GM23338 (cell line): ENCODE data around the gene CLEC7A. TPM values are rescaled to one million over a fixed set of nuclear protein-coding genes. Genes with fewer than 3 reads are reported as not detected.
A peak's percentile ranks its signal among the peaks of the same experiment; 100 is the strongest.

ENCODE experiments used
- ATAC-seq: fragments of 200-7000 bp; cut with Tn5 transposase; 3 replicates; pipeline ENCODE4 v1.9.1; 2020
- DNase-seq: peaks from one replicate; pipeline ENCODE4 v3.0.0-alpha.2; 2015; ENCODE audit warnings: low spot score
- H2AFZ ChIP-seq: fragments of 200-600 bp; sonication (generic); 2 replicates; pipeline ENCODE4 v1.8.0; 2016; ENCODE audit warnings: antibody characterized with exemption, mild to moderate bottlenecking, moderate library complexity
- H3F3A ChIP-seq: fragments of 200-600 bp; sonication (generic); replicated peaks from 2 replicates; pipeline ENCODE4 v1.8.0; 2017; ENCODE audit warnings: antibody characterized with exemption, mixed run types, low read depth
- H3K27ac ChIP-seq: fragments of 200-600 bp; sonication (generic); 2 replicates; pipeline ENCODE4 v1.6.1; 2016; ENCODE audit warnings: low read depth
- H3K27me3 ChIP-seq: fragments of 200-600 bp; sonication (generic); 2 replicates; pipeline ENCODE4 v1.8.0; 2016; ENCODE audit warnings: mild to moderate bottlenecking, mixed run types, moderate library complexity; ENCODE audit not compliant: insufficient read depth
- H3K36me3 ChIP-seq: fragments of 200-600 bp; sonication (generic); 2 replicates; pipeline ENCODE4 v1.8.0; 2016; ENCODE audit warnings: mild to moderate bottlenecking; ENCODE audit not compliant: insufficient read depth
- H3K4me1 ChIP-seq: fragments of 200-600 bp; sonication (generic); 2 replicates; pipeline ENCODE4 v1.8.0; 2016; ENCODE audit warnings: mild to moderate bottlenecking, moderate library complexity; ENCODE audit not compliant: insufficient read depth
- H3K4me2 ChIP-seq: fragments of 200-600 bp; sonication (generic); 2 replicates; pipeline ENCODE4 v1.7.1; 2017; ENCODE audit warnings: mixed run types
- H3K4me3 ChIP-seq: fragments of 200-600 bp; sonication (generic); 2 replicates; pipeline ENCODE4 v1.6.1; 2016; ENCODE audit warnings: mixed run types
- H3K79me2 ChIP-seq: fragments of 200-600 bp; sonication (generic); replicated peaks from 2 replicates; pipeline ENCODE4 v1.8.0; 2017; ENCODE audit warnings: mild to moderate bottlenecking; ENCODE audit not compliant: insufficient read depth
- H3K9me2 ChIP-seq: fragments of 200-600 bp; sonication (generic); 2 replicates; pipeline ENCODE4 v1.8.0; 2017; ENCODE audit not compliant: insufficient read depth
- H4K20me1 ChIP-seq: fragments of 200-600 bp; sonication (generic); replicated peaks from 2 replicates; pipeline ENCODE4 v1.8.0; 2017; ENCODE audit warnings: mild to moderate bottlenecking; ENCODE audit not compliant: insufficient read depth
- H3K27ac Mint-ChIP-seq: 2 replicates; pipeline ENCODE4 v1.8.0; 2020; ENCODE audit warnings: inconsistent platforms, mild to moderate bottlenecking, moderate library complexity, mixed read lengths
- H3K27me3 Mint-ChIP-seq: 3 replicates; pipeline ENCODE4 v1.8.0; 2022; ENCODE audit warnings: low read depth, mild to moderate bottlenecking, moderate library complexity, mixed read lengths, inconsistent platforms; ENCODE audit not compliant: insufficient read depth, poor library complexity
- H3K36me3 Mint-ChIP-seq: 3 replicates; pipeline ENCODE4 v1.8.0; 2021; ENCODE audit warnings: low read depth, mild to moderate bottlenecking, inconsistent platforms, moderate library complexity, mixed read lengths
- H3K4me1 Mint-ChIP-seq: 3 replicates; pipeline ENCODE4 v1.8.0; 2020; ENCODE audit warnings: mild to moderate bottlenecking, inconsistent platforms, mixed read lengths
- H3K4me3 Mint-ChIP-seq: 3 replicates; pipeline ENCODE4 v1.8.0; 2021; ENCODE audit warnings: moderate library complexity, mild to moderate bottlenecking, inconsistent platforms, mixed read lengths
- H3K9me3 Mint-ChIP-seq: 3 replicates; pipeline ENCODE4 v1.8.0; 2020; ENCODE audit warnings: moderate library complexity, mild to moderate bottlenecking, inconsistent platforms, mixed read lengths
- CREB1 ChIP-seq: fragments of 250-450 bp; sonication (Bioruptor Pico); IDR thresholded peaks from 2 replicates; pipeline ENCODE4 v1.5.0; 2020; ENCODE audit warnings: low read depth, mild to moderate bottlenecking, moderate library complexity
- CTCF ChIP-seq, 2 experiments: fragments of 200-600 bp in 1 of 2; sonication (generic) in 1 of 2; conservative IDR thresholded peaks; 2 replicates each; pipeline versions ENCODE4 v1.5.1 to v1.6.1; 2016 to 2017; ENCODE audit warnings: antibody characterized with exemption in 2 of 2, low read depth in 2 of 2, mild to moderate bottlenecking in 2 of 2, moderate library complexity in 1 of 2
- ETS1 ChIP-seq: IDR thresholded peaks from 2 replicates; pipeline ENCODE4 v1.6.1; 2016; ENCODE audit warnings: antibody characterized with exemption
- EZH2phosphoT487 ChIP-seq: fragments of 200-600 bp; sonication (generic); IDR thresholded peaks from one replicate; pipeline ENCODE4 v1.8.1; 2018; ENCODE audit warnings: antibody characterized with exemption; ENCODE audit not compliant: unreplicated experiment
- NANOG ChIP-seq: IDR thresholded peaks from 2 replicates; pipeline ENCODE4 v1.6.1; 2016; ENCODE audit warnings: antibody characterized with exemption, borderline replicate concordance
- POLR2AphosphoS5 ChIP-seq: IDR thresholded peaks from 2 replicates; pipeline ENCODE4 v1.6.1; 2016; ENCODE audit warnings: antibody characterized with exemption, low read depth
- REST ChIP-seq: IDR thresholded peaks from one replicate; pipeline ENCODE4 v1.6.1; 2018; ENCODE audit warnings: antibody characterized with exemption; ENCODE audit not compliant: unreplicated experiment
- ZNF114 ChIP-seq: fragments of 250-450 bp; sonication (Bioruptor Pico); IDR thresholded peaks from 2 replicates; pipeline ENCODE4 v1.5.0; 2020; ENCODE audit warnings: mild to moderate bottlenecking, moderate library complexity
- ZNF331 ChIP-seq: fragments of 250-450 bp; sonication (Bioruptor Pico); IDR thresholded peaks from 2 replicates; pipeline ENCODE4 v1.5.0; 2020; ENCODE audit warnings: low read depth, mild to moderate bottlenecking, moderate library complexity
- polyA plus RNA-seq: library from polyadenylated mRNA; unstranded; fragments of >200 nt; fragmentation: Nextera tagmentation; extraction: Ambion mirVana; gene quantifications from 2 replicates; pipeline ENCODE4 v1.2.1, GENCODE V29; 2016
- total RNA-seq: library from RNA; depleted of rRNA; stranded (reverse); fragments of >200 nt; shearing (Covaris generic); gene quantifications from 2 replicates; pipeline ENCODE4 v1.2.3, GENCODE V29; 2014

CLEC7A gene
- total and polyA plus RNA-seq, 2 experiments from 2014 or later, result 0.39 TPM; not detected in 1

DNA sequence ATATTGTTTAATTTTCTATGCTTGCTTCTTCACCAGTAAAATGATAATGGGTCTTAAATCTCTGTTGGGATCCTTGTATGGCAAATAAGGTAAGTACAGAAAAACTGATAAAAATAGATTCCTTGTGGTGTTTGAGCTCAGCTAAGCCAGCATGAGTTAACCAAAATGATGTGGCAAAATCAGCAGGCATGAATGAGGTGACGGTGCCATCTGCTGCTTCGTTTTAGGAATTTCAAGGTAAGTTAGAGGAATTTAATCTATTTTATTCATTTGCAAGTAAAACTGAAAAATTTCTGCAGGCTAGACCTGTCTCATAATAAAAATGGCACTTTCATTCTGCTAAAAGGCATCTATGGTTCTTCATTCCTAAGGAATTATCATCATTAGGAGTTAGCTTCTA lies 10.0 kb upstream of the CLEC7A start:
- Histone ChIP-seq H3K9me2 (no peaks in the 10 kb centered on the region), H2AFZ (no peak overlapping the region), H3K4me1 (no peaks in the 10 kb centered on the region), H3K4me3 (no peak overlapping the region), H3F3A (no peaks in the 10 kb centered on the region), H3K4me2 (no peak overlapping the region), H3K27me3 (no peaks in the 10 kb centered on the region), H4K20me1 (no peaks in the 10 kb centered on the region), H3K27ac (no peak overlapping the region), H3K79me2 (no peaks in the 10 kb centered on the region), H3K36me3 (no peaks in the 10 kb centered on the region)
- Mint-ChIP-seq H3K27me3 (peaks cover 2% of the 10 kb centered on the region), H3K36me3 (no peaks in the 10 kb centered on the region), H3K4me3 (no peak overlapping the region), H3K27ac (peak overlapping the region; percentile 84; the same call in 1 of the 2 replicates), H3K9me3 (no peaks in the 10 kb centered on the region; the same call in 2 of the 3 replicates), H3K4me1 (peaks cover 5% of the 10 kb centered on the region; the same call in 1 of the 3 replicates)
- TF ChIP-seq EZH2phosphoT487 (no peak), REST (no peak), ZNF331 (CRISPR knock-in tag) (no peak), CTCF (conservative IDR thresholded peaks at IDR 0.05; ENCODE audit: low read depth in 2 of 2) (peak; percentile 78 to 85), POLR2AphosphoS5 (no peak), CREB1 (CRISPR knock-in tag) (no peak), ETS1 (no peak), NANOG (no peak)
- ATAC-seq (peak; percentile 45; the same call in 2 of the 3 replicates), DNase-seq (peak; percentile 69)

DNA sequence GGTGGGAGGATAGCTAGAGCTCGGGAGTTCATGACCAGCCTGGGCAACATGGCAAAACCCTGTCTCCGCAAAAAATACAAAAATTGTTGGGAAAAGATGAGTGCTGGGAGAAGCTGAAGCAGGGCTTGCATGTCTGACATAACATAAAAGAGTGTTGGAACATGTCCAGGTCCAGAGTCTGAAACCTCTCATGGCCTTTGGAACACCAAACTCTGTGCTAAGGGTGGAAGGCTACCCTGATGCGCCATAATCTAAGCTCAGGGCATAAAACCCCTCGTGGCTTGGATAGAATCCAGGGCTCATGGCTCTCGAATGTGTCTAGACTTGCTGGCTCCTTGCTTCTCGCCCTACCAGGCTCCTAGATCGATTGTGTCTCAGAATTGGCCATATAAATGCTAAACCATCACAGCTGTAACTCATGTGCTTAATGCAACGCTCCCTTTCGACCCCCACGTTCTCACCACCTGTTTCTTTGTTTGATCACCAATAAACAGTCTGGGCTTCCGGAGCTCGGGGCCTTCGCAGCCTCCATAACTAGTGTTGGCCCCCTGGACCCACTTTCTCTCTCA lies 6.7 kb upstream of the CLEC7A start:
- H3K4me3 Mint-ChIP-seq, result no peak overlapping the region

More for the DNA sequence above, 6.7 kb upstream of the CLEC7A start:
- TF ChIP-seq NANOG (no peak), ZNF114 (CRISPR knock-in tag) (no peak)
- H3K36me3 Mint-ChIP-seq, result no peaks in the 10 kb centered on the region
- ATAC-seq (no peak), DNase-seq (no peak)
- H3K9me3 Mint-ChIP-seq, result no peaks in the 10 kb centered on the region; the same call in 2 of the 3 replicates
- no peak overlapping the region for H3K27ac Mint-ChIP-seq
- Histone ChIP-seq H3K36me3 (no peaks in the 10 kb centered on the region), H3K9me2 (no peaks in the 10 kb centered on the region), H3K27me3 (no peaks in the 10 kb centered on the region), H3K4me1 (peaks cover 25% of the 10 kb centered on the region), H3K4me2 (no peak overlapping the region), H4K20me1 (no peaks in the 10 kb centered on the region), H3K79me2 (no peaks in the 10 kb centered on the region), H3F3A (no peaks in the 10 kb centered on the region), H3K27ac (no peak overlapping the region), H2AFZ (no peak overlapping the region), H3K4me3 (no peak overlapping the region)
- peaks cover 24% of the 10 kb centered on the region for H3K4me1 Mint-ChIP-seq
- H3K27me3 Mint-ChIP-seq, result peaks cover 2% of the 10 kb centered on the region
